ENCODE measurements around the gene ORAI1.
"Not testable (repeated sequence)": the region's sequence is repeated elsewhere in the genome, so short reads cannot be mapped to it uniquely, and the experiment has no call there.

Gene ORAI1

DNA sequence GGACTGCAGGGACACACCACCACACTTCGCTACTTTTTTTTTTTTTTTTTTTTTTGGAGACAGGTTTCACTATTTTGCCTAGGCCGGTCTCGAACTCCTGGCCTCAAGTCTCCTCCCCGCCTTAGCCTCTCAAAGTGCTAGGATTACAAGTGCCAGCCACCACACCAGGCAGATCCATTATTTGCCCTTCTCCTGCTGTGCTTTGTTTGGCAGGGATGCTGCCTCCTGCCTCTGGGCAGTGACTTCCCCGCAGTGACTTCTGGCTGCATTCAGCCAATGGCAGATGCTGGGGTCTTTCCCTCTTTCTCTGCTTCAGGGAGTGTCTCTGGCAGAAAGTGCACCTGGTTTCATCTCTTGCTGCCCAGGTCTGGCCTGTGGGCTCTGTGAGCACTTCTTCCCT is 49.9 kb downstream of the ORAI1 start:
- Histone ChIP-seq H3K27ac (ENCODE audit: low read length, poor library complexity, severe bottlenecking) (no peak overlapping the region), H3K9me3 (ENCODE audit: control insufficient read depth, low read length) (no peaks in the 10 kb centered on the region), H4K8ac (ENCODE audit: low read length) (peak overlapping the region; percentile 54), H3K4ac (ENCODE audit: low read depth in 1 of 2, low read length in 2 of 2) (no peak overlapping the region), H2BK5ac (ENCODE audit: low read depth, low read length, poor library complexity, severe bottlenecking) (no peak overlapping the region), H3K9ac (ENCODE audit: low read length) (no peak overlapping the region), H2BK15ac (ENCODE audit: low read depth, poor library complexity, severe bottlenecking) (no peak overlapping the region), H2BK12ac (ENCODE audit: low read length in 2 of 2) (no peak overlapping the region), H3K36me3 (ENCODE audit: control insufficient read depth in 1 of 2, insufficient read depth in 2 of 2, low read depth in 1 of 2, low read length in 2 of 2) (no peaks in the 10 kb centered on the region), H3K4me2 (ENCODE audit: low read length, poor library complexity, severe bottlenecking) (no peak overlapping the region), H3K23ac (ENCODE audit: low read length in 2 of 2) (no peak overlapping the region), H3K14ac (ENCODE audit: low read length in 2 of 2) (no peak overlapping the region), H2BK120ac (ENCODE audit: low read depth, low read length) (no peak overlapping the region), H3K4me3 (ENCODE audit: insufficient read depth in 1 of 2, low read depth in 1 of 2, low read length in 2 of 2) (no peak overlapping the region), H3K4me1 (ENCODE audit: control insufficient read depth, insufficient read depth, low read depth, low read length) (peaks cover 11% of the 10 kb centered on the region), H2AK5ac (ENCODE audit: low read length, severe bottlenecking) (no peak overlapping the region), H2AFZ (ENCODE audit: low read depth, low read length) (no peak overlapping the region), H4K91ac (ENCODE audit: low read length) (no peak overlapping the region), H3K27me3 (ENCODE audit: control insufficient read depth in 1 of 2, insufficient read depth in 1 of 2, low read length in 2 of 2) (no peaks in the 10 kb centered on the region), H3K18ac (ENCODE audit: low read depth in 1 of 2, low read length in 2 of 2) (no peak overlapping the region), H3K79me1 (replicated peaks; ENCODE audit: low read length, poor library complexity, severe bottlenecking) (no peaks in the 10 kb centered on the region)
- no peak for DNase-seq
- WGBS, result 92% methylated on average over 5 of the region's 5 CpGs

DNA sequence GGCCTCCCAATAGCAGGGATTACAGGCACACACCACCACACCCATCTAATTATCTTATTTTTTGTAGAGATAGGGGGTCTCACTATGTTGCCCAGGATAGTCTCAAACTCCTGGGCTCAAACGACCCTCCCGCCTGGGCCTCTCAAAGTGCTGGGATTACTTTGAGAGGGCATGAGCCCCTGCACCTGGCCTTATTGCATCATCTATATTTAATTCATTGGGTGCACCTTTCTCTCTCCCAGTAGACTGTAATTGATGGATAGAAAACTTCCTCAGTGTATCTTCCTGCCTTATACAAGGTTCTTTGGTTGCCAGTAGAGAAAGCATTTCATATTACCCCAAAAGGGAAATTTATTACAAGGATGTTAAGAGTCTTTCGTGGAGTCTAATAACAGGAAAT is 52.0 kb downstream of the ORAI1 start:
- Histone ChIP-seq H3K9me3 (ENCODE audit: control insufficient read depth, low read length) (no peaks in the 10 kb centered on the region), H3K4me3 (ENCODE audit: insufficient read depth in 1 of 2, low read depth in 1 of 2, low read length in 2 of 2) (no peak overlapping the region), H3K9ac (ENCODE audit: low read length) (no peak overlapping the region), H2BK5ac (ENCODE audit: low read depth, low read length, poor library complexity, severe bottlenecking) (no peak overlapping the region), H2BK12ac (ENCODE audit: low read length in 2 of 2) (no peak overlapping the region), H3K23ac (ENCODE audit: low read length in 2 of 2) (no peak overlapping the region), H4K91ac (ENCODE audit: low read length) (no peak overlapping the region), H2BK15ac (ENCODE audit: low read depth, poor library complexity, severe bottlenecking) (no peak overlapping the region), H3K14ac (ENCODE audit: low read length in 2 of 2) (no peak overlapping the region), H3K27ac (ENCODE audit: low read length, poor library complexity, severe bottlenecking) (no peak overlapping the region), H3K4ac (ENCODE audit: low read depth in 1 of 2, low read length in 2 of 2) (no peak overlapping the region), H2AK5ac (ENCODE audit: low read length, severe bottlenecking) (no peak overlapping the region), H3K4me1 (ENCODE audit: control insufficient read depth, insufficient read depth, low read depth, low read length) (no peaks in the 10 kb centered on the region), H3K36me3 (ENCODE audit: control insufficient read depth in 1 of 2, insufficient read depth in 2 of 2, low read depth in 1 of 2, low read length in 2 of 2) (no peaks in the 10 kb centered on the region), H3K27me3 (ENCODE audit: control insufficient read depth in 1 of 2, insufficient read depth in 1 of 2, low read length in 2 of 2) (no peaks in the 10 kb centered on the region), H3K18ac (ENCODE audit: low read depth in 1 of 2, low read length in 2 of 2) (no peak overlapping the region), H2BK120ac (ENCODE audit: low read depth, low read length) (no peak overlapping the region), H3K79me1 (replicated peaks; ENCODE audit: low read length, poor library complexity, severe bottlenecking) (no peaks in the 10 kb centered on the region), H3K4me2 (ENCODE audit: low read length, poor library complexity, severe bottlenecking) (no peak overlapping the region), H2AFZ (ENCODE audit: low read depth, low read length) (no peak overlapping the region), H4K8ac (ENCODE audit: low read length) (no peak overlapping the region)
- WGBS, result 84% methylated on average over 3 of the region's 3 CpGs
- no peak for DNase-seq

DNA sequence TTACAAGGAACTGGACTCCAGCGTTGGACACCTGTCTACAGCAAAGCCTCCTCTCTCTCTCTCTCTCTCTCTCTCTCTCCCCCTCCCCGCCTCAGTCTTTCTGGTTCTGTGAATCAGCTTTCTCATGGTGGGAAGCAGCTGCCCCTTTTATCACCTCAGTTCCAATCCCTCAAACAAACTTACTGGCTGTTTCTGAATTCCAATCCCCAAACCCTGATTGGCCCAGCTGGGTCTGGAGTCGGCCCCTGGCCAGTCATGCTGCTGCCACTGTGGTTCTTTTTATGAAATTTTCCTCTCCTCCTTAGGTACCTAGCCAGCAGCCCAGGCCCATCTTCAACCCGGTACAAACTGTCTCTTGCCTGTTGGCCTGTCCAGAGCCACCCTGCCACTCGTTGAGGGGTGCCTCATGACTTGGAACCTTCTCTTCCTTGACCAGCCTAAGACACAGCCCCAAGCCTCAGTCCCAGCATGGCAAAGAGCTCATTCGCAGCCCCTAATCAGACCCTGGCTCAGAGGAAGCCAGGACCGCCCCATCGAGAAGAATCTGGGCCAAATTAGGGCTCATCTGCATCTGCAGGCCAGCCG is 52.5 kb downstream of the ORAI1 start:
- Histone ChIP-seq H3K14ac (ENCODE audit: low read length in 2 of 2) (no peak overlapping the region), H2AFZ (ENCODE audit: low read depth, low read length) (no peak overlapping the region), H3K9me3 (ENCODE audit: control insufficient read depth, low read length) (no peaks in the 10 kb centered on the region), H3K4me2 (ENCODE audit: low read length, poor library complexity, severe bottlenecking) (no peak overlapping the region), H2AK5ac (ENCODE audit: low read length, severe bottlenecking) (no peak overlapping the region), H3K27ac (ENCODE audit: low read length, poor library complexity, severe bottlenecking) (no peak overlapping the region), H2BK15ac (ENCODE audit: low read depth, poor library complexity, severe bottlenecking) (no peak overlapping the region), H3K27me3 (ENCODE audit: control insufficient read depth in 1 of 2, insufficient read depth in 1 of 2, low read length in 2 of 2) (no peaks in the 10 kb centered on the region), H4K91ac (ENCODE audit: low read length) (no peak overlapping the region), H3K4me1 (ENCODE audit: control insufficient read depth, insufficient read depth, low read depth, low read length) (no peaks in the 10 kb centered on the region), H3K4me3 (ENCODE audit: insufficient read depth in 1 of 2, low read depth in 1 of 2, low read length in 2 of 2) (no peak overlapping the region), H3K4ac (ENCODE audit: low read depth in 1 of 2, low read length in 2 of 2) (no peak overlapping the region), H2BK5ac (ENCODE audit: low read depth, low read length, poor library complexity, severe bottlenecking) (no peak overlapping the region), H3K9ac (ENCODE audit: low read length) (no peak overlapping the region), H3K18ac (ENCODE audit: low read depth in 1 of 2, low read length in 2 of 2) (no peak overlapping the region), H3K36me3 (ENCODE audit: control insufficient read depth in 1 of 2, insufficient read depth in 2 of 2, low read depth in 1 of 2, low read length in 2 of 2) (no peaks in the 10 kb centered on the region), H4K8ac (ENCODE audit: low read length) (no peak overlapping the region), H2BK120ac (ENCODE audit: low read depth, low read length) (no peak overlapping the region), H2BK12ac (ENCODE audit: low read length in 2 of 2) (no peak overlapping the region), H3K23ac (ENCODE audit: low read length in 2 of 2) (no peak overlapping the region), H3K79me1 (replicated peaks; ENCODE audit: low read length, poor library complexity, severe bottlenecking) (no peaks in the 10 kb centered on the region)
- 73% methylated on average over 9 of the region's 9 CpGs for WGBS
- no peak for DNase-seq

DNA sequence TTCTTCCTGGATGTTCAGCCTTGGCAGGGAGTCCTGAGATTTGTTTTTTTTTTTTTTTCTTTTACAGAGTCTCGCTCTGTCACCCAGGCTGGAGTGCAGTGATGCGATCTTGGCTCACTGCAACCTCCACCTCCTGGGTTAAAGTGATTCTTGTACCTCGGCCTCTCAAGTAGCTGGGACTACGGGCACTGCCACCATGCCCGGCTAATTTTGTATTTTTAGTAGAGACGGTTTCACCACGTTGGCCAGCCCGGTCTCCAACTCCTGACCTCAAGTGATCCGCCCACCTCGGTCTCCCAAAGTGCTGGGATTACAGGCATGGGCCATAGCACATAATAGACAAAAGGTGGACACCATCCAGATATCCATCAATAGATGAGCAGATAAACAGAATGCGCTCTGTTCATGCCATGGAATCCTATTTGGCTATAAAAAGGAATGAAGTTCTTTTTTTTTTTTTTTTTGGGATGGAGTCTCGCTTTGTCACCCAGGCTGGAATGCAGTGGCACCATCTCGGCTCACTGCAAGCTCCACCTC is 53.4 kb downstream of the ORAI1 start:
- not testable (repeated sequence) for H4K8ac ChIP-seq (ENCODE audit: low read length); H2AK5ac ChIP-seq (ENCODE audit: low read length, severe bottlenecking); H3K9ac ChIP-seq (ENCODE audit: low read length); H3K27ac ChIP-seq (ENCODE audit: low read length, poor library complexity, severe bottlenecking); H3K4me2 ChIP-seq (ENCODE audit: low read length, poor library complexity, severe bottlenecking); H3K4me1 ChIP-seq (ENCODE audit: control insufficient read depth, insufficient read depth, low read depth, low read length); H3K36me3 ChIP-seq (ENCODE audit: control insufficient read depth in 1 of 2, insufficient read depth in 2 of 2, low read depth in 1 of 2, low read length in 2 of 2); H2BK15ac ChIP-seq (ENCODE audit: low read depth, poor library complexity, severe bottlenecking); H3K79me1 ChIP-seq (replicated peaks; ENCODE audit: low read length, poor library complexity, severe bottlenecking); H3K18ac ChIP-seq (ENCODE audit: low read depth in 1 of 2, low read length in 2 of 2); H2AFZ ChIP-seq (ENCODE audit: low read depth, low read length); H3K23ac ChIP-seq (ENCODE audit: low read length in 2 of 2); H3K4ac ChIP-seq (ENCODE audit: low read depth in 1 of 2, low read length in 2 of 2); H3K9me3 ChIP-seq (ENCODE audit: control insufficient read depth, low read length); H3K14ac ChIP-seq (ENCODE audit: low read length in 2 of 2); H2BK120ac ChIP-seq (ENCODE audit: low read depth, low read length); H3K4me3 ChIP-seq (ENCODE audit: insufficient read depth in 1 of 2, low read depth in 1 of 2, low read length in 2 of 2); H3K27me3 ChIP-seq (ENCODE audit: control insufficient read depth in 1 of 2, insufficient read depth in 1 of 2, low read length in 2 of 2); H2BK12ac ChIP-seq (ENCODE audit: low read length in 2 of 2); H4K91ac ChIP-seq (ENCODE audit: low read length); H2BK5ac ChIP-seq (ENCODE audit: low read depth, low read length, poor library complexity, severe bottlenecking); DNase-seq
- 89% methylated on average over 11 of the region's 13 CpGs for WGBS
